Thyroid gland (tissue), 4 donors: ENCODE results near the gene KLHDC8A. TPM values are rescaled to one million over a fixed set of nuclear protein-coding genes. Genes with fewer than 3 reads are reported as not detected.

ENCODE experiments used
- DNase-seq, 2 donors: peaks; one replicate each; pipeline ENCODE4 v3.0.0-alpha.2; 2019
- H3K27ac ChIP-seq, 3 donors: fragments of 200-600 bp; sonication (generic); 1 replicate in 2 of 3; 2 replicates in 1 of 3; pipeline ENCODE4 v1.5.1; 2016 to 2019; ENCODE audit warnings: mild to moderate bottlenecking in 1 of 3, moderate library complexity in 1 of 3
- H3K27me3 ChIP-seq: fragments of 200-600 bp; sonication (generic); one replicate; pipeline ENCODE4 v1.5.1; 2019
- H3K36me3 ChIP-seq, 2 donors: fragments of 200-600 bp; sonication (generic); one replicate each; pipeline ENCODE4 v1.5.1; 2016 to 2019
- H3K4me1 ChIP-seq, 2 donors: fragments of 200-600 bp; sonication (generic); one replicate each; pipeline ENCODE4 v1.5.1; 2017 to 2019
- H3K4me3 ChIP-seq, 3 donors: fragments of 200-600 bp; sonication (generic); replicated peaks in 1 of 3; 1 replicate in 2 of 3; 2 replicates in 1 of 3; pipeline ENCODE4 v1.5.1; 2016; ENCODE audit warnings: mild to moderate bottlenecking in 1 of 3
- H3K9me3 ChIP-seq: fragments of 200-600 bp; sonication (generic); one replicate; pipeline ENCODE4 v1.5.1; 2017
- CTCF ChIP-seq, 6 experiments: fragments of 200-600 bp in 3 of 6; fragments of 450-650 bp in 3 of 6; sonication (generic) in 3 of 6; IDR thresholded peaks; one replicate each; pipeline ENCODE4 v1.5.1; 2016 to 2019; ENCODE audit warnings: antibody characterized with exemption in 6 of 6, mild to moderate bottlenecking in 2 of 6, inconsistent platforms in 1 of 6, moderate library complexity in 1 of 6
- POLR2A ChIP-seq, 2 donors: fragments of 450-650 bp; IDR thresholded peaks; one replicate each; pipeline ENCODE4 v1.6.1; 2017; ENCODE audit warnings: antibody characterized with exemption in 2 of 2, mild to moderate bottlenecking in 2 of 2, moderate library complexity in 1 of 2
- WGBS, 2 donors: methylation state at CpG; one replicate each; pipeline ENCODE4 v1.1.5; 2017; 5-methylcytosine and 5-hydroxymethylcytosine counted together
- intact Hi-C: fragments of 100-400 bp; cut with DNase I; formaldehyde crosslinking; loops from one replicate; pipeline ENCODE4 v1.15.1; 2023
- small RNA-seq: library from RNA; depleted of rRNA; stranded (forward); fragments of <200 nt; gene quantifications from one replicate; pipeline ENCODE3, GENCODE V24; 2016
- total RNA-seq, 4 donors: library from RNA; depleted of rRNA; stranded (reverse); fragments of >200 nt; gene quantifications; one replicate each; pipeline ENCODE4 v1.2.3, GENCODE V29; 2016

The KLHDC8A gene
- total RNA-seq, 4 donors from 2014 or later, result 1.1 to 2.0 (median 1.5) TPM

DNA sequence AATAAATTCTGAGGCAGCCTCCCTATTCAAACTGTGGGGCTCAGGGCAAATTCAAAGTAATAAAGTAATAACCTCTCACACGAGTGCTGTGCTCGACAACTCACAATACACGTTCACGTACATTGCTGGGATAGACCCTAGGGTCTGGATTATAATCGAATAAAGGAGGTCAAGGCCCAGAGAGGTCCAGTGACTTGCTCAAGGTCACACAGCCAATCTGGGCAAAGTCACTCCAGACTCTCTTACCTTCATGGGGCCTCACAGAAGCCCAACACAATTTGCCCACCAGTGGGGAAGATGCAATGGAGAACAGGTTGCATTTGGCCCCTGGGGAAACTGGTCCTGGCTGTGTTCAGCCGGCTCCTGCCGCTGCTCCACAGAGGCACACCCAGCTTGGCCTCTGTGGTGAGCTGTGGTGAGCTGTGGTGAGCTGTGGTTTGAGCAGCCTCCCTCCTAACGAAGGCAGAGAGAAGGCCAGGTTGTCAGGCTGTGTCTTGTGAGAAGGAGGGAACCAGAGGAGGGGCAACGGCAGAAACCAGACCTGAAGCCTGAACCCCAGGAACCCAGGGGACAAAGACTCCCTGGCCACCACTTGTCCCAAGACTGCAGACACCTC lies 70.3 kb downstream of the KLHDC8A start:
- Histone ChIP-seq H3K27ac (peak overlapping the region; percentile 82 to 88 (median 86)), H3K4me3 (no peak overlapping the region), H3K4me1 (peaks cover 36 to 69% of the 10 kb centered on the region in 2 donors), H3K27me3 (no peaks in the 10 kb centered on the region), H3K36me3 (no peaks in the 10 kb centered on the region), H3K9me3 (no peaks in the 10 kb centered on the region)
- TF ChIP-seq CTCF (IDR thresholded peaks at IDR 0.05), result no peak
- peak in 1 of 2 donors; percentile 16 for TF ChIP-seq POLR2A (IDR thresholded peaks at IDR 0.05)
- DNase-seq, result no peak
- intact Hi-C loops, result no loop called here
- WGBS, 2 donors, result 91 to 92% methylated on average over 9 of the region's 9 CpGs

Small RNA genes within 50 kb of the gene (small RNA-seq; reads per million reads assigned to genes)
- not detected for gene SNRPGP10

Other genes starting within 250 kb of the KLHDC8A start
- gene RBBP5, start 234.9 kb downstream of the KLHDC8A start, total RNA-seq, result 10 to 100 TPM; 19.4 to 86.5 (median 41.6) TPM
- 10 to 100 TPM; 12.9 to 21.1 (median 17.5) TPM for gene DSTYK, start 145.2 kb downstream of the KLHDC8A start, total RNA-seq
- 1 to 10 TPM; 2.3 to 3.6 (median 3.1) TPM for gene TMCC2, start 129.0 kb downstream of the KLHDC8A start, total RNA-seq
- gene NUAK2, start 35.2 kb downstream of the KLHDC8A start, total RNA-seq, result 10 to 100 TPM; 16.8 to 41.0 (median 26.8) TPM
- gene LEMD1, start 65.1 kb upstream of the KLHDC8A start, total RNA-seq, result 1 to 10 TPM in 3 of 4 donors, under 1 TPM in 1; 0.67 to 7.3 (median 6.0) TPM
- gene BLACAT1, start 99.1 kb upstream of the KLHDC8A start, total RNA-seq, result 1 to 10 TPM; 2.3 to 4.2 (median 3.2) TPM
- 10 to 100 TPM; 13.6 to 22.4 (median 16.9) TPM for gene CDK18, start 147.7 kb upstream of the KLHDC8A start, total RNA-seq